Activated CD4-positive, alpha-beta T cell treated with anti-CD3 and anti-CD28 coated beads, Interleukin-2, amount 10 ng/mL, durations not matched to agents 24 days and 14 days (primary cell): ENCODE results near the gene C13orf42. TPM values are rescaled to one million over a fixed set of nuclear protein-coding genes. Genes with fewer than 3 reads are reported as not detected.

Experiments
- DNase-seq: peaks from one replicate; pipeline ENCODE4 v3.0.0; 2022
- H3K27ac Mint-ChIP-seq: one replicate; pipeline ENCODE4 v1.8.0; 2022; ENCODE audit warnings: mild to moderate bottlenecking, mixed read lengths
- H3K27me3 Mint-ChIP-seq: one replicate; pipeline ENCODE4 v1.8.0; 2022; ENCODE audit warnings: mixed read lengths
- H3K36me3 Mint-ChIP-seq: one replicate; pipeline ENCODE4 v1.8.0; 2022; ENCODE audit warnings: low read depth, mild to moderate bottlenecking, mixed read lengths
- H3K4me1 Mint-ChIP-seq: one replicate; pipeline ENCODE4 v1.8.0; 2021; ENCODE audit warnings: mixed read lengths
- H3K4me3 Mint-ChIP-seq: one replicate; pipeline ENCODE4 v1.8.0; 2022; ENCODE audit warnings: mild to moderate bottlenecking, moderate library complexity, mixed read lengths
- H3K9me3 Mint-ChIP-seq: one replicate; pipeline ENCODE4 v1.8.0; 2021; ENCODE audit warnings: mixed read lengths
- intact Hi-C: fragments of 100-400 bp; cut with micrococcal nuclease; formaldehyde crosslinking; loops from one replicate; pipeline ENCODE4 v1.15.1; 2023
- total RNA-seq: library from RNA; stranded (reverse); gene quantifications from 2 replicates; pipeline ENCODE4 v1.2.3, GENCODE V29; 2022

The C13orf42 gene
- total RNA-seq, 1 donor from 2014 or later: not detected

GRCh38 chr13:51066091-51066831 lies 44.8 kb downstream of the C13orf42 start:
- intact Hi-C loops: loop anchor here (10.0 kb wide), 1 partner anchor 261 kb away; no protein-coding TSS in a partner anchor
- Mint-ChIP-seq H3K36me3 (no peaks in the 10 kb centered on the region), H3K4me1 (peaks cover 18% of the 10 kb centered on the region), H3K9me3 (no peaks in the 10 kb centered on the region), H3K27me3 (peaks cover 24% of the 10 kb centered on the region), H3K4me3 (no peak overlapping the region), H3K27ac (no peak overlapping the region)
- no peak for DNase-seq

GRCh38 chr13:51065372-51066090 lies 45.5 kb downstream of the C13orf42 start:
- Mint-ChIP-seq H3K36me3 (no peaks in the 10 kb centered on the region), H3K9me3 (no peaks in the 10 kb centered on the region), H3K27me3 (peaks cover 26% of the 10 kb centered on the region), H3K4me3 (no peak overlapping the region), H3K4me1 (peaks cover 18% of the 10 kb centered on the region), H3K27ac (no peak overlapping the region)
- intact Hi-C loops: loop anchor here (10.0 kb wide), 1 partner anchor 261 kb away; no protein-coding TSS in a partner anchor
- DNase-seq: no peak

GRCh38 chr13:51064753-51065152 lies 46.3 kb downstream of the C13orf42 start:
- intact Hi-C loops: loop anchor here (10.0 kb wide), 1 partner anchor 260 kb away; no protein-coding TSS in a partner anchor
- H3K27ac Mint-ChIP-seq: no peak overlapping the region
- H3K36me3 Mint-ChIP-seq: no peaks in the 10 kb centered on the region
- H3K9me3 Mint-ChIP-seq: no peaks in the 10 kb centered on the region
- peaks cover 13% of the 10 kb centered on the region for H3K4me1 Mint-ChIP-seq
- H3K4me3 Mint-ChIP-seq: no peak overlapping the region
- H3K27me3 Mint-ChIP-seq: peaks cover 26% of the 10 kb centered on the region
- DNase-seq: no peak

GRCh38 chr13:51063909-51064308 lies 47.2 kb downstream of the C13orf42 start:
- intact Hi-C loops: loop anchor here (10.0 kb wide), 1 partner anchor 259 kb away; no protein-coding TSS in a partner anchor

GRCh38 chr13:51058461-51059167 lies 52.5 kb downstream of the C13orf42 start:
- H3K27ac Mint-ChIP-seq: no peak overlapping the region
- H3K4me1 Mint-ChIP-seq: no peaks in the 10 kb centered on the region
- no peaks in the 10 kb centered on the region for H3K36me3 Mint-ChIP-seq
- H3K27me3 Mint-ChIP-seq: peaks cover 15% of the 10 kb centered on the region
- H3K4me3 Mint-ChIP-seq: no peak overlapping the region
- intact Hi-C loops: no loop called here
- no peaks in the 10 kb centered on the region for H3K9me3 Mint-ChIP-seq
- DNase-seq: no peak

More at GRCh38 chr13:51063909-51064308, 47.2 kb downstream of the C13orf42 start:
- H3K9me3 Mint-ChIP-seq: no peaks in the 10 kb centered on the region
- H3K27ac Mint-ChIP-seq: no peak overlapping the region
- H3K27me3 Mint-ChIP-seq: peaks cover 26% of the 10 kb centered on the region
- peaks cover 11% of the 10 kb centered on the region for H3K4me1 Mint-ChIP-seq
- H3K4me3 Mint-ChIP-seq: no peak overlapping the region
- no peak for DNase-seq
- no peaks in the 10 kb centered on the region for H3K36me3 Mint-ChIP-seq

- no peak overlapping the region for H3K27ac Mint-ChIP-seq
- no peaks in the 10 kb centered on the region for H3K9me3 Mint-ChIP-seq
- H3K36me3 Mint-ChIP-seq: no peaks in the 10 kb centered on the region
- no peak overlapping the region for H3K4me3 Mint-ChIP-seq
- intact Hi-C loops: no loop called here
- H3K4me1 Mint-ChIP-seq: no peaks in the 10 kb centered on the region
- no peak for DNase-seq
- peaks cover 11% of the 10 kb centered on the region for H3K27me3 Mint-ChIP-seq
Measured at GRCh38 chr13:51057906-51058305, 53.2 kb downstream of the C13orf42 start.

GRCh38 chr13:51057001-51057400 lies 54.1 kb downstream of the C13orf42 start:
- no peaks in the 10 kb centered on the region for H3K4me1 Mint-ChIP-seq
- H3K9me3 Mint-ChIP-seq: no peaks in the 10 kb centered on the region
- H3K4me3 Mint-ChIP-seq: no peak overlapping the region
- no peak overlapping the region for H3K27ac Mint-ChIP-seq
- DNase-seq: no peak
- peaks cover 10% of the 10 kb centered on the region for H3K27me3 Mint-ChIP-seq
- intact Hi-C loops: no loop called here
- H3K36me3 Mint-ChIP-seq: no peaks in the 10 kb centered on the region

DNA sequence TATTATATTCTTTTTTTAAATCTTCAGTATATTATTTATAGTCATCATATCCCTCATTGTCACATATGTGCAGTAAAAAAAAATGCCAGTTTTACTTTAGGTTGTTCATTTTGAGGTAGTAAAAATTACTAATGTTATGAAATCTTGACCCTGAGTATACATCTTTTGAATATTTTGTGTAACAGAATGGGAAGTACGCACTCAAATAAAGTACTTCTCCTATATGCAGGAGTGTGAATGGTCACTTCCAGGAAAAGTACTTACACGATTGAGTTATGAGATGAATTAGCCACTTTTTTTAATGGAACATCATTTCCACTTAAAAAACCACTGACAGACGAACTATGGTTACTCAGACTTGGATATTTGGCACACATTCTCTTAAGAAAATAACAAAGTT lies 58.5 kb downstream of the C13orf42 start:
- H3K4me3 Mint-ChIP-seq: no peak overlapping the region
- DNase-seq: no peak
- H3K27me3 Mint-ChIP-seq: peaks cover 22% of the 10 kb centered on the region
- H3K9me3 Mint-ChIP-seq: no peaks in the 10 kb centered on the region
- no peak overlapping the region for H3K27ac Mint-ChIP-seq
- H3K4me1 Mint-ChIP-seq: no peaks in the 10 kb centered on the region
- intact Hi-C loops: no loop called here
- H3K36me3 Mint-ChIP-seq: no peaks in the 10 kb centered on the region

DNA sequence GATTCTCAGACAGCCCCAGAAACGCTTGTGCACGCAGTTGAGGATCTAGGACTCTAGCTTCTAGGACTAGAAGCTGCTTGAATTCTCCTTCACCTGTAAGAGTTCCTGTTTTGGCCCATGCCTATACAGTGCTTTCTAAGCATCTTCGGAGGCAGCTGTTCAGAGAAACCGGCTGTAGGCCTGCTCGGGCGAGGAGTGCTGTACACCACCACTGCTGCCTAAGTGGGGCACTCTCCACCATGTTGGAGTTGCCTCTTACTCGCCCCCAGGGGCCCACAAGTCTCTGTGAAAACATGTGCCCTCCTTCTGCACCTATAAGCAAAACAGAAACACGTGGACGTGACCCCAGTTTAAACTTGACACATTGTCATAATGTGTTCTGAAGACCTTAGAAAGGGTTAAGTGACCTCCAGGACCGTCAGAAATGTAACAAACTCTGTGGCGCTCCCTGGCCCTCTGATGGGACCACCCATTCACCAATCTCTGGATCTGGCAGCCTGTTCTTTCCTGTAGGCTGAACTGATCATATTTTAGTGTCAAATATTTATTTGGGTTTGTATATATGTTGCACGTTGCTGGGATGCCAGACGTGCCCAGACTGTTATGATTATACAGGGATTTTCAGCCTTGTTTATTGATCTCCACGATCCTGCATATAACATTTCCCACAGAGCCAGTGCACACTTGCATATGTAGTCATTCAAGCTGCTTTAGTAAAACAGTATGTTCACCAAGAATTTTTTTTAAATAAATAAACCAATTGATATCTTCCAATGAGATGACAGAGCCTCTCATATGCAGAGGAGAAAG lies 60.8 kb downstream of the C13orf42 start:
- no peak overlapping the region for H3K4me3 Mint-ChIP-seq
- H3K9me3 Mint-ChIP-seq: no peaks in the 10 kb centered on the region
- H3K36me3 Mint-ChIP-seq: no peaks in the 10 kb centered on the region
- no peak for DNase-seq
- H3K27ac Mint-ChIP-seq: no peak overlapping the region
- intact Hi-C loops: no loop called here
- no peaks in the 10 kb centered on the region for H3K4me1 Mint-ChIP-seq
- H3K27me3 Mint-ChIP-seq: peaks cover 18% of the 10 kb centered on the region

DNA sequence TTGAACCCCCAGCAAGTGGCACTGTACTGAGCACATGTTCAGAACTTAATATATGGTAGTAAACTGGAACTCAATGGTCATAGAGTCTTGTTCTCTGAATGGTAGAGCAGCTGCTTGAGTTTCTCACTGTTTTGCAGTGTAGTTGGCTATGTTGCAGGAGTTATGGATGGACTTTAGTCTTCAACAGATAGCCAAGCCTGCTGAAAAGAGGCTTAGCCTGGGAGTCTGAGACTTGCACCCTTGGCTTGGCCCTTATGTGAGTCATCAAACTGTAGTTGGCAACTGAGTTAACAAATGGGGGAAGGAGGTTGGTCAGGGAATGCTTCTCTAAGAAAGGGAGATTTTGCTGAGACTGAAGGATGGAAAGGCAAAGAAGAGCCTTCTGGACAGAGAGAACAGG lies 62.5 kb downstream of the C13orf42 start:
- H3K4me3 Mint-ChIP-seq: no peak overlapping the region
- no peak overlapping the region for H3K27ac Mint-ChIP-seq
- peaks cover 17% of the 10 kb centered on the region for H3K27me3 Mint-ChIP-seq
- H3K9me3 Mint-ChIP-seq: no peaks in the 10 kb centered on the region
- no peak for DNase-seq
- H3K36me3 Mint-ChIP-seq: no peaks in the 10 kb centered on the region
- intact Hi-C loops: no loop called here
- H3K4me1 Mint-ChIP-seq: no peaks in the 10 kb centered on the region

- Mint-ChIP-seq H3K36me3 (no peaks in the 10 kb centered on the region), H3K4me1 (no peaks in the 10 kb centered on the region), H3K4me3 (no peak overlapping the region), H3K27ac (no peak overlapping the region), H3K9me3 (no peaks in the 10 kb centered on the region), H3K27me3 (peaks cover 17% of the 10 kb centered on the region)
- no peak for DNase-seq
- intact Hi-C loops: no loop called here
Measured at GRCh38 chr13:51048166-51048461, 63.0 kb downstream of the C13orf42 start.

GRCh38 chr13:51047434-51048165 lies 63.5 kb downstream of the C13orf42 start:
- Mint-ChIP-seq H3K27me3 (peaks cover 17% of the 10 kb centered on the region), H3K9me3 (no peaks in the 10 kb centered on the region)

DNA sequence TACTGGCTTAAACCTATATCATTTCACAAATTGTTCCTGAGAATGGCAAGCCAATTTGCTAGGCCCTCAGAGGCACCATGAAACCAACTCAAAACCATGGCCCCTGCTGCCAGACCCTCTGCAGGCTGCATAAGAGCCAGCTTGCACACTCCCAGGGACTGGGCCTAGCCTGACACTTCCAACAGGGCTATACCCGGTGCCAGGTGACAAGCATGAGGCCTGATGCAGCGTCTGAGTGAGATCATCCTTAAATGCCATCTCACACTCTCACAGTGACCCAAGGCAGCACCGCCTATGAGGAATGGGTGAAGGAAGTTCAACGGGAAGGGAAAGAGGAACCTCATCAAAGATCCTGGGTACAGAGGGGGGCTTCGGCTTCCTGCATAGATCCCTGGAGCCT lies 65.6 kb downstream of the C13orf42 start:
- H3K27ac Mint-ChIP-seq: no peak overlapping the region
- DNase-seq: no peak
- no peak overlapping the region for H3K4me3 Mint-ChIP-seq
- H3K9me3 Mint-ChIP-seq: no peaks in the 10 kb centered on the region
- intact Hi-C loops: no loop called here
- H3K27me3 Mint-ChIP-seq: peaks cover 11% of the 10 kb centered on the region
- H3K36me3 Mint-ChIP-seq: no peaks in the 10 kb centered on the region
- H3K4me1 Mint-ChIP-seq: no peaks in the 10 kb centered on the region

More at GRCh38 chr13:51047434-51048165, 63.5 kb downstream of the C13orf42 start:
- no peak for DNase-seq
- no peak overlapping the region for H3K27ac Mint-ChIP-seq
- intact Hi-C loops: no loop called here
- no peaks in the 10 kb centered on the region for H3K36me3 Mint-ChIP-seq
- no peak overlapping the region for H3K4me3 Mint-ChIP-seq
- H3K4me1 Mint-ChIP-seq: no peaks in the 10 kb centered on the region
